Effector memory CD4-positive, alpha-beta T cell (primary cell): ENCODE data around the gene STX16.

Experiments
- DNase-seq, 3 donors: peaks; one replicate each; pipeline ENCODE4 v3.0.0-alpha.2; 2020
- H3K27ac ChIP-seq: 2 replicates; pipeline ENCODE4 v1.7.0; 2013; ENCODE audit warnings: mild to moderate bottlenecking, low read length, moderate library complexity; ENCODE audit not compliant: insufficient read depth, poor library complexity, severe bottlenecking
- H3K27me3 ChIP-seq: replicated peaks from 2 replicates; pipeline ENCODE4 v1.7.0; 2013; ENCODE audit warnings: mild to moderate bottlenecking, low read length; ENCODE audit not compliant: insufficient read depth, control insufficient read depth, poor library complexity, severe bottlenecking
- H3K36me3 ChIP-seq: 2 replicates; pipeline ENCODE4 v1.7.0; 2013; ENCODE audit warnings: mild to moderate bottlenecking, low read length, moderate library complexity; ENCODE audit not compliant: control insufficient read depth, insufficient read depth
- H3K4me1 ChIP-seq: 2 replicates; pipeline ENCODE4 v1.7.0; 2013; ENCODE audit warnings: low read length, mild to moderate bottlenecking; ENCODE audit not compliant: control insufficient read depth, insufficient read depth, poor library complexity, severe bottlenecking
- H3K4me3 ChIP-seq: 2 replicates; pipeline ENCODE4 v1.7.0; 2013; ENCODE audit warnings: low read length, low read depth, mild to moderate bottlenecking; ENCODE audit not compliant: insufficient read depth, poor library complexity, severe bottlenecking
- H3K9me3 ChIP-seq: 2 replicates; pipeline ENCODE4 v1.7.0; 2013; ENCODE audit warnings: mild to moderate bottlenecking, low read length, moderate library complexity; ENCODE audit not compliant: control insufficient read depth

The STX16 gene

GRCh38 chr20:58619077-58619863 is 31.8 kb upstream of the STX16 start:
- no peaks in the 10 kb centered on the region for H3K9me3 ChIP-seq
- no peaks in the 10 kb centered on the region for H3K4me1 ChIP-seq
- no peak for DNase-seq
- H3K36me3 ChIP-seq = no peaks in the 10 kb centered on the region
- no peak overlapping the region for H3K4me3 ChIP-seq
- no peak overlapping the region for H3K27ac ChIP-seq
- H3K27me3 ChIP-seq = no peaks in the 10 kb centered on the region

- Histone ChIP-seq H3K27ac (no peak overlapping the region), H3K4me3 (no peak overlapping the region), H3K9me3 (no peaks in the 10 kb centered on the region), H3K27me3 (no peaks in the 10 kb centered on the region), H3K36me3 (no peaks in the 10 kb centered on the region), H3K4me1 (no peaks in the 10 kb centered on the region)
- no peak for DNase-seq
Observed at GRCh38 chr20:58619864-58620431, 31.1 kb upstream of the STX16 start.

- no peak for DNase-seq
- Histone ChIP-seq H3K36me3 (no peaks in the 10 kb centered on the region), H3K27me3 (no peaks in the 10 kb centered on the region), H3K4me3 (no peak overlapping the region), H3K9me3 (no peaks in the 10 kb centered on the region), H3K4me1 (no peaks in the 10 kb centered on the region), H3K27ac (no peak overlapping the region)
Observed at GRCh38 chr20:58621906-58622548, 29.1 kb upstream of the STX16 start.

GRCh38 chr20:58622671-58623578 is 28.2 kb upstream of the STX16 start:
- DNase-seq = no peak
- H3K9me3 ChIP-seq = no peaks in the 10 kb centered on the region
- H3K4me3 ChIP-seq = no peak overlapping the region
- no peaks in the 10 kb centered on the region for H3K36me3 ChIP-seq
- H3K4me1 ChIP-seq = no peaks in the 10 kb centered on the region
- H3K27me3 ChIP-seq = no peaks in the 10 kb centered on the region
- H3K27ac ChIP-seq = no peak overlapping the region

- Histone ChIP-seq H3K9me3 (no peaks in the 10 kb centered on the region), H3K4me3 (no peak overlapping the region), H3K36me3 (no peaks in the 10 kb centered on the region), H3K27ac (no peak overlapping the region), H3K4me1 (no peaks in the 10 kb centered on the region), H3K27me3 (no peaks in the 10 kb centered on the region)
- no peak for DNase-seq
Observed at GRCh38 chr20:58623579-58624473, 27.3 kb upstream of the STX16 start.

GRCh38 chr20:58624687-58625086 is 26.4 kb upstream of the STX16 start:
- no peak for DNase-seq
- Histone ChIP-seq H3K4me3 (no peak overlapping the region), H3K9me3 (no peaks in the 10 kb centered on the region), H3K27ac (no peak overlapping the region), H3K4me1 (no peaks in the 10 kb centered on the region), H3K27me3 (no peaks in the 10 kb centered on the region), H3K36me3 (no peaks in the 10 kb centered on the region)

- Histone ChIP-seq H3K4me3 (no peak overlapping the region), H3K4me1 (no peaks in the 10 kb centered on the region), H3K27me3 (no peaks in the 10 kb centered on the region), H3K9me3 (no peaks in the 10 kb centered on the region), H3K27ac (no peak overlapping the region), H3K36me3 (no peaks in the 10 kb centered on the region)
- DNase-seq = no peak
Observed at GRCh38 chr20:58625585-58625984, 25.5 kb upstream of the STX16 start.

- H3K4me1 ChIP-seq = no peaks in the 10 kb centered on the region
- H3K9me3 ChIP-seq = no peaks in the 10 kb centered on the region
- no peak for DNase-seq
Observed at GRCh38 chr20:58626051-58626450, 25.0 kb upstream of the STX16 start.

More at GRCh38 chr20:58626051-58626450, 25.0 kb upstream of the STX16 start:
- Histone ChIP-seq H3K36me3 (no peaks in the 10 kb centered on the region), H3K27ac (no peak overlapping the region), H3K27me3 (no peaks in the 10 kb centered on the region), H3K4me3 (no peak overlapping the region)
